IPS-NIHi7 (cell line): ENCODE data around the gene ZNF665.
A peak's percentile ranks its signal among the peaks of the same experiment; 100 is the strongest.
"Not testable (repeated sequence)": the region's sequence is repeated elsewhere in the genome, so short reads cannot be mapped to it uniquely, and the experiment has no call there.

Experiments used
- DNase-seq: peaks from one replicate; pipeline ENCODE4 v3.0.0; 2012; ENCODE audit warnings: mixed read lengths; ENCODE audit errors: extremely low spot score

The ZNF665 gene

DNA sequence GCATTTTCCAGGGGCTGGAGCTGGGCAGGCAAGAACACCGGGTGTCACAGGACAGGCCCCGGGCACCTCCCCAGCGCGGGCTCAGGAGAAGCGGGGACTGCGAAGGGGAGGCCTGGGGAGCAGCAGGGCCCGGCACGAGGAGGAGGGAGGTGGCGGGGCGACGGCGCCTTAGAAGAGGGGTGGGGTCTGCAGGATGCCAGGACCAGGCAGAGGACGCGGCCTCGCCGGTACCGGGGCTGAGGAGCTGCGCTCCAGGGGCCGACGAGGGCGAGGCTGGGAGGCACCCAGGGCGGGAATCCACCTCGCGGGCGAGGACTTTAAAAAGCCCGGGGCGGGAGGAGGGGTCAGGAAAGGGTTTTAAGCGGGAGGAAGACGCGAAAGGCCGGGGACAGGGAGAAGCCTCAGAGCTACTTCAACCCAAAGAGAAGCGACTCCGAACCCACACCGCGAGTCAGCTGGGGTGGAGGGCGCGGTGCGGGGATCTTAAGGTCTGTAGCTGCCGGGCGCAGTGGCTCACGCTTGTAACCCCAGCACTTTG, 35.0 kb downstream of the ZNF665 start:
- peak; percentile 22 for DNase-seq

GRCh38 chr19:53157626-53158025, 35.5 kb downstream of the ZNF665 start:
- peak; percentile 21 for DNase-seq

- DNase-seq, result no peak
These were observed 36.3 kb downstream of the ZNF665 start for GRCh38 chr19:53156850-53157249.

GRCh38 chr19:53147645-53148044, 45.5 kb downstream of the ZNF665 start:
- no peak for DNase-seq

DNA sequence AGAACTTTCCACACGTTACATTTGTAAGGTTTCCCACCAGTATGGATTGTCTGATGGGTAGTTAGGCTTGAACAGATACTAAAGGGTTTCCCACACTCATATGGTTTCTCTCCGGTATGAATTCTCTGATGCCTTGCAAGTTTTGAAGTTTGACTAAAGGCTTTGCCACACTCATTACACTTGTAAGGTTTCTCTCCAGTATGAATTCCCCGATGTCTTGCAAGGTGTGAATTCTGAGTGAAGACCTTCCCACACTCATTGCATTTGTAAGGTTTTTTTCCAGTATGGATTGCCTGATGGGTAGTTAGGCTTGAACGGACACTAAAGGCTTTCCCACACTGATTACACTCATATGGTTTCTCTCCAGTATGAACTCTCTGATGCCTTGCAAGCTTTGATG, 52.8 kb downstream of the ZNF665 start:
- no peak for DNase-seq

- DNase-seq, result no peak
These were observed 56.7 kb downstream of the ZNF665 start for GRCh38 chr19:53136432-53136831.

DNA sequence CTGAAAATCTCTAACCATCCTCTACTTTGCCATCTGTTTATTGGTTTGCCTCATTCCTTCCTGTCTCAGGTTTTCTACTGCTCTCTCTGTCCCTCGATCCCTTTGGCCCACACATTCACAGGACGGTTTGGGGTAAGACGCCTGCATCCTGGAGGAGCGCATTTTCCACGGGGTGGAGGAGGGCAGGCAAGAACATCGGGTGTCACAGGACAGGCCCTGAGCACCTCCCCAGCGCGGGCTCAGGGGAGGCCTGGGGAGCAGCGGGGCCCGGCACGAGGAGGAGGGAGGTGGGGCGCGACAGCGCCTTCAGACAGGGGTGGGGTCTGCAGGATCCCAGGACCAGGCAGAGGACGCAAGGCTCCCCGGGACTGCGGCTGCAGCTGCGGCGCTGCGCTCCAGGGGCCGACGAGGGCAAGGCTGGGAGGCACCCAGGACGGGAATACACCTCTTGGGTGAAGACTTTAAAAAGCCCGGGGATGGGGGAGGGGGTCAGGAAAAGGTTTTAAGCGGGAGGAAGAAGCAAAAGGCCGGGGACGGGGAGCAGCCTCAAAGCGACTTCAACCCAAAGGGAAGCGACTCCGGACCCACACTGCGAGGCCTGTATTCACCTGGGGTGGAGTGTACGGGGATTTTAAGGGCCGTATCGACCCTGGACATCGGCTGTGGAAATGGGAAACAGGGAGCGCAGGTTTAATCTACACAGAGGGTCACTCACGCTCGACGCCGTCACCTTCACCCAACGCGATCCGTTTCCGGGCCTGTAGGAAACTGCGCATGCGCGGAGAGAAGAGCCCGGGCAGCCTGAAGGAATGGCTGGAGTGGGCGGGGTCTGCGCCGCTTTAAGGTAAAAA, 60.8 kb downstream of the ZNF665 start, which contains the start of gene ZNF415:
Gene ZNF415 (minus strand): TSS at position 770 of the 851 bp plus-strand sequence. CDS start 10,234 bp downstream, outside the sequence.
- peak; percentile 96 for DNase-seq

- DNase-seq, result no peak
These were observed 61.4 kb downstream of the ZNF665 start for GRCh38 chr19:53131727-53132126.

- no peak for DNase-seq
These were observed 62.0 kb downstream of the ZNF665 start for GRCh38 chr19:53131085-53131590.

DNA sequence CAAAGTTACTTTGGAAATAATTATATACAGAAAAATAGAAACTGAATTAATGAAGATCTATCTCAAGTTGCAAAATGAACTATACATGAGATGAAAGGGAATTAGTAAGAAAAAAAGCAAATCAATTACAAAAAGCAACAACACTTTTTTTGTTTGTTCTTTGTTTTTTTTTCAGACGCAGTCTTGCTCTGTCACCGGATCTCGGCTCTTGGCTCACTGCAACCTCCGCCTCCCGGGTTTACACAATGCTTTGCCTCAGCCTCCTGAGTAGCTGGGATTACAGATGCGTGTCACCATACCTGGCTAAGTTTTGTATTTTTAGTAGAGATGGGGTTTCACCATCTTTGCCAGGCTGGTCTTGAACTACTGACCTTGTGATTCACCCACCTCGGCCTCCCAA, 62.7 kb downstream of the ZNF665 start:
- no peak for DNase-seq

- not testable (repeated sequence) for DNase-seq
These were observed 66.2 kb downstream of the ZNF665 start for GRCh38 chr19:53126733-53127526.

GRCh38 chr19:53123400-53123799, 69.8 kb downstream of the ZNF665 start:
- no peak for DNase-seq
